D721Med (cell line): ENCODE data around the gene ZNF281.
A peak's percentile ranks its signal among the peaks of the same experiment; 100 is the strongest.
"Not testable (repeated sequence)": the region's sequence is repeated elsewhere in the genome, so short reads cannot be mapped to it uniquely, and the experiment has no call there.

Source experiments
- DNase-seq: peaks from one replicate; pipeline ENCODE4 v3.0.0; 2011; ENCODE audit warnings: low spot score; ENCODE audit not compliant: insufficient read length
- FAIRE-seq: peaks from 2 replicates; lab custom pipeline; 2011; peaks lifted over from hg19 to GRCh38; lab: Jason Lieb, UNC
- TF ChIP-seq, protein P1 (sequence below): IDR thresholded peaks from 2 replicates; pipeline ENCODE4 v1.5.1; 2012; ENCODE audit warnings: mild to moderate bottlenecking, control low read depth; ENCODE audit not compliant: insufficient read depth; ENCODE audit errors: missing control alignments

The ZNF281 gene

GRCh38 chr1:200414657-200415056, 4.8 kb upstream of the ZNF281 start:
- no peak for DNase-seq
- TF ChIP-seq, protein P1, sequence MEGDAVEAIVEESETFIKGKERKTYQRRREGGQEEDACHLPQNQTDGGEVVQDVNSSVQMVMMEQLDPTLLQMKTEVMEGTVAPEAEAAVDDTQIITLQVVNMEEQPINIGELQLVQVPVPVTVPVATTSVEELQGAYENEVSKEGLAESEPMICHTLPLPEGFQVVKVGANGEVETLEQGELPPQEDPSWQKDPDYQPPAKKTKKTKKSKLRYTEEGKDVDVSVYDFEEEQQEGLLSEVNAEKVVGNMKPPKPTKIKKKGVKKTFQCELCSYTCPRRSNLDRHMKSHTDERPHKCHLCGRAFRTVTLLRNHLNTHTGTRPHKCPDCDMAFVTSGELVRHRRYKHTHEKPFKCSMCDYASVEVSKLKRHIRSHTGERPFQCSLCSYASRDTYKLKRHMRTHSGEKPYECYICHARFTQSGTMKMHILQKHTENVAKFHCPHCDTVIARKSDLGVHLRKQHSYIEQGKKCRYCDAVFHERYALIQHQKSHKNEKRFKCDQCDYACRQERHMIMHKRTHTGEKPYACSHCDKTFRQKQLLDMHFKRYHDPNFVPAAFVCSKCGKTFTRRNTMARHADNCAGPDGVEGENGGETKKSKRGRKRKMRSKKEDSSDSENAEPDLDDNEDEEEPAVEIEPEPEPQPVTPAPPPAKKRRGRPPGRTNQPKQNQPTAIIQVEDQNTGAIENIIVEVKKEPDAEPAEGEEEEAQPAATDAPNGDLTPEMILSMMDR, result no peak
- no peak for FAIRE-seq

GRCh38 chr1:200413766-200414165, 3.9 kb upstream of the ZNF281 start:
- DNase-seq, FAIRE-seq: not testable (repeated sequence)

DNA sequence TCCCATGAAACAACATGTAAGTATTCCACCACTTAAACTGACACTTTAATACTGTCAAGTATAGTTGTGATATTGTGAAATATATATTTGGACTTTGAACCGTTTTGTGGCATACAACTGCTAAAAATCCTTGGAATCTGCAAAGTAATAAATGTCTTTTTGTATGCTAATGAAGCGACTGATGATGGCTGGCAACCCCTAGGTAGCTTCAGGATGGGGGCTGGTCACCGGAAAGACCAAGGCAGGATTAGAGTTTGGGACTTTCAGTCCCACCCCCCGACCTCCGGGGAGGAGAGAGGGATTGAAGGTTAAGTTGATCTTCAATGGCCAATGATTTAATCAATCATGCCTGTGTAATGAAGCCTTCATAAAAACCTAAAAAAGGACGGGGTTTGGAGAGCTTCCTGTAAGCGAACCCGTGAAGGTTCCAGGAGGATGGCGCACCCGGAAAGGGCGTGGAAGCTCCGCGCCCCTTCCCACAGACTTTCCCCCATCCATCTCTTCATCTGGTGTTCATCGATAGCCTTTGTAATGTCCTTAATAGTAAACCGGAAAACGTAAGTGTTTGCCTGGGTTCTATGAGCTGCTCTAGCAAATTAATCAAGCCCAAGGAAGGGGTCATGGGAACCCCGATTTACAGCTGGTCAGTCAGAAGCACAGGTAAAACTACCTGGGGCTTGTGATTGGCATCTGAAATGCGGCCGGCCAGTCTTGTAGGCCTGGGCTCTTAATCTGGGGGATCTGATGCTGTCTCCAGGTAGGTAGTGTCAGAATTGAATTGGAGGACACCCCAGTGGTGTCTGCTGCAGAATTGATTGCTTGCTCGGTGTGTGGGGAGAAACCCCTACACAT, 1.8 kb upstream of the ZNF281 start:
- TF ChIP-seq, protein P1, result no peak
- DNase-seq (no peak), FAIRE-seq (no peak)

DNA sequence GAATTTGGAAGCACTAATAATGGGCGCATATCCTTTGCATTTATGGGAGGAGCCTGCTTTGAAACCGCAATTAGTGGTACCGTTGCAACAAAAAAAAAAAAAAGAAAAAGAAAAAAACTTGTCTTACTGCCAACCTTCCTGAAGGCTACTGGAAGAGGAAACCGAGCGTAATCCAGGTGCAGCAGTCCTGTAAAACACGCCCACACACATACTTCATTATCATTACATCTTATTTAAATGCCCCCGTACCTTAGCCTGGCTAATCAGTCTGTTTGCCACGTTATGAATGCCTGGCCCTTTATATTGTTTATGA, 686 bp upstream of the ZNF281 start:
- DNase-seq (no peak), FAIRE-seq (no peak)
- TF ChIP-seq, protein P1, result no peak

DNA sequence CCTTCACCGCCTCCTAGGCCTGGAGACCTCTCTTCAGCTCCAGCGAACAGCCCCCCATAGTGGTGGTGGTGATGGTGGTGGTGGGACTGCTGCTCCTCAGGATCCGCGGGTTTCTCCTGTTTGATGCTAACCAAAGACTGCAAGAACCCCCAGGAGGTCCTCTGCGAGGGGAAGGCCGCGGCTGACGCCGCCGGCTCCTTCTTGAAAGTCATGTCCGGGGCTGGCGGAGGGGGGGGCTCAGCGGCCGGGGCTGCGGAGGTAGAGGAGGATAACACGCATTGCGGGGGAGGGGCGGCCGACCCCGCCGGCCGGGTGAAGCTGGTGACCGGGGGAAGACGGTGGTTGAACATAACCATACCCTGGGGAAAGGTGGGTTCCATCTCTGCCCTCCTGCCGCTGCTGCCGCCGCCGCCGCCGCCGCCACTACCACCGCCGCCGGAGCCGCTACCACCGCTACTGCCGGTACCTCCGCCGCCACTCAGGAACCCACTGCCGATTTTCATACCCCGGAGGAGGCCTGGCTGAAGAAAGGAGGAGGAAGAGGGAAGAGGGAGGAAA, 554 bp downstream of the ZNF281 start:
- DNase-seq (no peak), FAIRE-seq (no peak)
- TF ChIP-seq, protein P1, result peak; percentile 7

DNA sequence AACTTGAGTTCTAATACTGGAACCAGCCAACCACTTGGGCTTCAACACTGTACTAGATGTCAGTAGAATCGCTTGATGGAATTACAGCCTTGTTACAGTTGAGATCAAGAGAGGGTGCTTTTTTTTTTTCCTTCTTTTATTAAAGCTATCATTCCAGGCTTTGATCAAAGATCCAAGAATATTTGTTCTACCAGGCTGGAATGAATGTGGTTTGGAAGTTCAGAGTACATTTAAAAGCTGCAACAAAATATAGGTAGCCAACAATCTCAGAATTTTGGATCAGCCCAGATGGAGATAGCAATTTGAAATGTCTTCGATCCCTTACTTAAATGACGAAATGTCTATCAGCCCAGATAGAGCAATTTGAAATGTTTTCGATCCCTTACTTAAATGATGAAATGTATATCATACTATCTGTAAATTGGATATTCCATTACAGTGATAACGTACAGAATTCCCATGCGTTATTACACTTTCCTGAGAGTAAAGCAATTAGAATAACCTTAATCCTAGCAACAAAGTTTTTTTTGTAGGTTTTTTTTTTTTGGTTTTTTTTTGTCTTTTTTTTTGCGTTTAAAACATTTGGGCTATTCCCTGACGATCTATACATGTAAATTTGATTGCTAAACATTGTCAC, 3.6 kb downstream of the ZNF281 start:
- FAIRE-seq, result peak; percentile 25
- no peak for DNase-seq
- TF ChIP-seq, protein P1, result no peak

- DNase-seq, result no peak
- TF ChIP-seq, protein P1, result no peak
Measured at GRCh38 chr1:200405264-200405663, 4.6 kb downstream of the ZNF281 start.

More at GRCh38 chr1:200405264-200405663, 4.6 kb downstream of the ZNF281 start:
- FAIRE-seq, result no peak
